Astrocyte of the spinal cord (primary cell): ENCODE results near the gene ADORA2A.
"Not testable (repeated sequence)": the region's sequence is repeated elsewhere in the genome, so short reads cannot be mapped to it uniquely, and the experiment has no call there.

Experiments
- DNase-seq: peaks from one replicate; pipeline ENCODE4 v3.0.0; 2011; ENCODE audit warnings: low read depth, low spot score
- H3K4me3 ChIP-seq: 2 replicates; pipeline ENCODE4 v1.5.1; 2011; ENCODE audit warnings: low read depth, mild to moderate bottlenecking, low read length, moderate library complexity
- CTCF ChIP-seq: IDR thresholded peaks from 2 replicates; pipeline ENCODE4 v1.5.1; 2012; ENCODE audit warnings: low read depth, mild to moderate bottlenecking, low read length, inconsistent platforms
- in situ Hi-C: cut with HindIII; loops from 2 replicates; pipeline ENCODE4 v1.10.0; 2017; ENCODE audit warnings: low sequenced_read_pairs

ADORA2A gene

GRCh38 chr22:24485608-24486007 lies 58.2 kb downstream of the ADORA2A start:
- peak; percentile 21 for TF ChIP-seq CTCF
- DNase-seq = no peak
- in situ Hi-C loops = no loop called here
- no peak overlapping the region for H3K4me3 ChIP-seq

- peak; percentile 86 for DNase-seq
- in situ Hi-C loops = no loop called here
Measured at GRCh38 chr22:24486501-24486921, 59.1 kb downstream of the ADORA2A start.

GRCh38 chr22:24489011-24489410 lies 61.6 kb downstream of the ADORA2A start:
- TF ChIP-seq CTCF = no peak
- in situ Hi-C loops = no loop called here
- H3K4me3 ChIP-seq = no peak overlapping the region
- no peak for DNase-seq

More at GRCh38 chr22:24486501-24486921, 59.1 kb downstream of the ADORA2A start:
- no peak for TF ChIP-seq CTCF
- no peak overlapping the region for H3K4me3 ChIP-seq

GRCh38 chr22:24489434-24489833 lies 62.0 kb downstream of the ADORA2A start:
- H3K4me3 ChIP-seq, DNase-seq, in situ Hi-C loops: not testable (repeated sequence)
